Neuronal stem cell (in vitro differentiated cells): ENCODE results near the gene RPP40.
"Not testable (repeated sequence)": the region's sequence is repeated elsewhere in the genome, so short reads cannot be mapped to it uniquely, and the experiment has no call there.

Experiments
- DNase-seq: peaks from one replicate; pipeline ENCODE4 v3.0.0-alpha.2; 2013; ENCODE audit warnings: low spot score
- H2AFZ ChIP-seq: one replicate; pipeline ENCODE4 v1.6.1; 2013; ENCODE audit warnings: mild to moderate bottlenecking, low read length, inconsistent platforms
- H2AK5ac ChIP-seq: 2 replicates; pipeline ENCODE4 v1.6.1; 2013; ENCODE audit warnings: low read depth, mild to moderate bottlenecking, inconsistent platforms, low read length, moderate library complexity, mixed read lengths
- H2BK120ac ChIP-seq: 2 replicates; pipeline ENCODE4 v1.6.1; 2013; ENCODE audit warnings: low read depth, mild to moderate bottlenecking, inconsistent platforms, low read length, moderate library complexity, mixed read lengths
- H2BK12ac ChIP-seq: one replicate; pipeline ENCODE4 v1.6.1; 2013; ENCODE audit warnings: low read length, inconsistent platforms
- H2BK15ac ChIP-seq: 2 replicates; pipeline ENCODE4 v1.6.1; 2013; ENCODE audit warnings: mild to moderate bottlenecking, low read length, inconsistent platforms, mixed read lengths
- H2BK5ac ChIP-seq: one replicate; pipeline ENCODE4 v1.6.1; 2013; ENCODE audit warnings: inconsistent platforms, mild to moderate bottlenecking, low read length, moderate library complexity
- H3K14ac ChIP-seq: one replicate; pipeline ENCODE4 v1.6.1; 2013; ENCODE audit warnings: low read length, inconsistent platforms
- H3K18ac ChIP-seq: 2 replicates; pipeline ENCODE4 v1.6.1; 2013; ENCODE audit warnings: low read length, inconsistent platforms
- H3K23ac ChIP-seq: 2 replicates; pipeline ENCODE4 v1.6.1; 2013; ENCODE audit warnings: low read depth, mild to moderate bottlenecking, mixed read lengths, low read length, inconsistent platforms; ENCODE audit not compliant: poor library complexity
- H3K27ac ChIP-seq: replicated peaks from 3 replicates; pipeline ENCODE4 v1.5.1; 2013; ENCODE audit warnings: low read length, inconsistent platforms
- H3K27me3 ChIP-seq, 3 experiments: 2 replicates each; pipeline ENCODE4 v1.6.1; 2013; ENCODE audit warnings: low read length in 3 of 3, mild to moderate bottlenecking in 2 of 3, inconsistent platforms in 1 of 3, low read depth in 1 of 3, mixed read lengths in 1 of 3, moderate library complexity in 1 of 3; ENCODE audit not compliant: control insufficient read depth in 3 of 3, insufficient read depth in 3 of 3
- H3K36me3 ChIP-seq, 2 donors: replicated peaks in 1 of 2; 2 replicates each; pipeline ENCODE4 v1.6.1; 2013; ENCODE audit warnings: low read length in 2 of 2; ENCODE audit not compliant: control insufficient read depth in 2 of 2, insufficient read depth in 2 of 2
- H3K4ac ChIP-seq: 2 replicates; pipeline ENCODE4 v1.6.1; 2013; ENCODE audit warnings: inconsistent platforms, mild to moderate bottlenecking, low read length, moderate library complexity
- H3K4me1 ChIP-seq, 2 donors: 1 replicate in 1 of 2; 2 replicates in 1 of 2; pipeline ENCODE4 v1.6.1; 2013; ENCODE audit warnings: low read length in 2 of 2, low read depth in 1 of 2; ENCODE audit not compliant: control insufficient read depth in 2 of 2, insufficient read depth in 1 of 2
- H3K4me2 ChIP-seq: one replicate; pipeline ENCODE4 v1.6.1; 2013; ENCODE audit warnings: mild to moderate bottlenecking, low read length, inconsistent platforms; ENCODE audit not compliant: insufficient read depth, poor library complexity, severe bottlenecking
- H3K4me3 ChIP-seq, 2 donors: 2 replicates each; pipeline ENCODE4 v1.5.1; 2013; ENCODE audit warnings: low read length in 2 of 2, mild to moderate bottlenecking in 2 of 2, inconsistent platforms in 1 of 2, moderate library complexity in 1 of 2
- H3K79me1 ChIP-seq: one replicate; pipeline ENCODE4 v1.6.1; 2013; ENCODE audit warnings: low read depth, mild to moderate bottlenecking, inconsistent platforms, low read length, moderate library complexity
- H3K9ac ChIP-seq: one replicate; pipeline ENCODE4 v1.6.1; 2013; ENCODE audit warnings: mild to moderate bottlenecking, low read depth, low read length, inconsistent platforms; ENCODE audit not compliant: poor library complexity
- H3K9me3 ChIP-seq, 2 donors: replicated peaks in 1 of 2; 2 replicates each; pipeline versions ENCODE3 to v1.6.1; 2013; ENCODE audit warnings: low read length in 2 of 2, mild to moderate bottlenecking in 2 of 2, inconsistent platforms in 1 of 2, low read depth in 1 of 2, mixed read lengths in 1 of 2, moderate library complexity in 1 of 2; ENCODE audit not compliant: control insufficient read depth in 2 of 2, insufficient read depth in 1 of 2
- H4K8ac ChIP-seq: one replicate; pipeline ENCODE4 v1.6.1; 2013; ENCODE audit warnings: low read depth, mild to moderate bottlenecking, inconsistent platforms, low read length, moderate library complexity
- H4K91ac ChIP-seq: one replicate; pipeline ENCODE4 v1.6.1; 2013; ENCODE audit warnings: low read length, low read depth, mild to moderate bottlenecking, inconsistent platforms; ENCODE audit not compliant: poor library complexity
- WGBS, 2 donors: extraction: QIAGEN DNeasy Blood & Tissue Kit; methylation state at CpG; one replicate each; pipeline ENCODE4 v1.1.7; 2013; ENCODE audit warnings: missing lambda C conversion rate in 2 of 2, mixed read lengths in 1 of 2; ENCODE audit not compliant: insufficient read length in 2 of 2, insufficient replicate concordance in 1 of 2; ENCODE audit errors: extremely low coverage in 2 of 2; 5-methylcytosine and 5-hydroxymethylcytosine counted together

Gene RPP40

GRCh38 chr6:5033214-5033904, 29.5 kb upstream of the RPP40 start:
- H2BK5ac ChIP-seq, H3K18ac ChIP-seq, H3K27me3 ChIP-seq, H2BK120ac ChIP-seq, H3K9me3 ChIP-seq, H4K91ac ChIP-seq, H3K4me3 ChIP-seq, H2BK12ac ChIP-seq, H3K4ac ChIP-seq, H3K14ac ChIP-seq, H2AK5ac ChIP-seq, H3K4me1 ChIP-seq, H3K27ac ChIP-seq, DNase-seq, H3K9ac ChIP-seq, H3K79me1 ChIP-seq, H2BK15ac ChIP-seq, H2AFZ ChIP-seq, H3K4me2 ChIP-seq, H4K8ac ChIP-seq, H3K36me3 ChIP-seq, H3K23ac ChIP-seq: not testable (repeated sequence)
- WGBS, 2 donors = no CpG with 5 or more reads among the region's 14 CpGs

- not testable (repeated sequence) for H3K27ac ChIP-seq, H3K4me1 ChIP-seq, H3K27me3 ChIP-seq, H2BK5ac ChIP-seq, H2BK15ac ChIP-seq, H2BK120ac ChIP-seq, H3K14ac ChIP-seq, H3K4me3 ChIP-seq, H4K91ac ChIP-seq, DNase-seq, H3K9ac ChIP-seq, H3K18ac ChIP-seq, H2BK12ac ChIP-seq, H3K4ac ChIP-seq, H3K36me3 ChIP-seq, H4K8ac ChIP-seq, H3K23ac ChIP-seq, H3K9me3 ChIP-seq, H2AK5ac ChIP-seq, H3K79me1 ChIP-seq, H3K4me2 ChIP-seq
- no CpG with 5 or more reads among the region's 13 CpGs for WGBS, 2 donors
- H2AFZ ChIP-seq = peak overlapping the region; percentile 13
These were observed 28.9 kb upstream of the RPP40 start for GRCh38 chr6:5032706-5033105.

GRCh38 chr6:5031150-5031549, 27.3 kb upstream of the RPP40 start:
- Histone ChIP-seq H2AK5ac (peak overlapping the region; percentile 3), H3K4ac (no peak overlapping the region), H4K91ac (no peak overlapping the region), H3K14ac (no peak overlapping the region), H3K27ac (no peak overlapping the region), H3K4me3 (no peak overlapping the region), H4K8ac (no peak overlapping the region), H2BK5ac (no peak overlapping the region), H2BK12ac (no peak overlapping the region), H3K23ac (no peak overlapping the region), H3K9me3 (no peaks in the 10 kb centered on the region), H2BK120ac (no peak overlapping the region), H2AFZ (peak overlapping the region; percentile 80), H3K27me3 (no peaks in the 10 kb centered on the region), H3K79me1 (no peaks in the 10 kb centered on the region), H3K4me2 (no peak overlapping the region), H3K36me3 (no peaks in the 10 kb centered on the region), H2BK15ac (no peak overlapping the region), H3K4me1 (peaks cover 4 to 5% of the 10 kb centered on the region in 2 donors), H3K9ac (no peak overlapping the region), H3K18ac (no peak overlapping the region)
- DNase-seq = no peak
- WGBS, 2 donors = no CpG with 5 or more reads among the region's 6 CpGs

GRCh38 chr6:5030596-5031136, 26.8 kb upstream of the RPP40 start:
- H3K4me2 ChIP-seq = no peak overlapping the region
- H3K4me3 ChIP-seq = no peak overlapping the region
- H2AK5ac ChIP-seq = no peak overlapping the region
- no peak overlapping the region for H3K23ac ChIP-seq
- H2BK120ac ChIP-seq = no peak overlapping the region
- peaks cover 3 to 6% of the 10 kb centered on the region in 2 donors for H3K4me1 ChIP-seq
- no peak overlapping the region for H3K4ac ChIP-seq
- H4K8ac ChIP-seq = no peak overlapping the region
- no peaks in the 10 kb centered on the region for H3K79me1 ChIP-seq
- H2AFZ ChIP-seq = peak overlapping the region; percentile 80
- no peak overlapping the region for H2BK12ac ChIP-seq
- no peak overlapping the region for H3K27ac ChIP-seq
- no peak overlapping the region for H3K18ac ChIP-seq
- H3K9me3 ChIP-seq = no peaks in the 10 kb centered on the region
- no peak overlapping the region for H3K9ac ChIP-seq
- no peak overlapping the region for H3K14ac ChIP-seq
- H3K36me3 ChIP-seq = no peaks in the 10 kb centered on the region
- H2BK5ac ChIP-seq = no peak overlapping the region
- WGBS, 2 donors = no CpG with 5 or more reads among the region's 13 CpGs
- H4K91ac ChIP-seq = no peak overlapping the region
- peak; percentile 79 for DNase-seq
- H2BK15ac ChIP-seq = no peak overlapping the region
- no peaks in the 10 kb centered on the region for H3K27me3 ChIP-seq
